ENCODE results near the gene CDH12. TPM values are rescaled to one million over a fixed set of nuclear protein-coding genes. Genes with fewer than 3 reads are reported as not detected.

CDH12 gene
- total and polyA plus RNA-seq, 10 of the 15 experiments (the other 5 are each of a cell fraction or from before 2014, with no cell fraction given) = 0.03 to 0.16 TPM; not detected in 8

DNA sequence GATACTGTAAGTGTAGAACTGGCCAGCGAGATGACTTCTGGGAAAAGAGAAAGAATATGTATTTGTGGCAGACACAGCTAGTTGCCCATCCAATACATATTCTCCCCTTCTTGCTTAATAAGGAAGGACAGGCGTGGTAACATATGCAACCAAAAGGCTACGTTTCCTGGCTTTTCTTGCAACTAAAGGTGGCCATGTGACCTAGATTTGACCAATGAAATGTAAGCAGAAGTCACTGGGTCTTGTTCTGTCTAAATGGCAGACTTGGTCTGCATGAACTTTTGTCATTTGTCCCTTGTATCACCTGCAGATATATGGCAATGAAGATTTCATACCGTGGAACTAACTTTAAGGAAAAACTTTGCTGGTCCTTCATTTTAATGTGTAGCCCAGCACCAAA, 183.8 kb downstream of the CDH12 start:
- SMC1A ChIA-PET (ENCODE audit: uncharacterized antibody, unreplicated experiment) = no interaction called here
- Histone ChIP-seq H3K27ac (ENCODE audit: control insufficient read depth, insufficient read depth) (no peak overlapping the region), H3K4me3 (no peak overlapping the region), H3K4me1 (ENCODE audit: control insufficient read depth, insufficient read depth, low read length) (no peaks in the 10 kb centered on the region), H4K20me1 (ENCODE audit: control insufficient read depth, insufficient read depth) (no peaks in the 10 kb centered on the region), H3K9ac (ENCODE audit: control insufficient read depth, insufficient read depth, low read length) (no peak overlapping the region), H2AFZ (ENCODE audit: control insufficient read depth, low read depth, low read length) (no peak overlapping the region), H3K79me2 (ENCODE audit: control insufficient read depth, insufficient read depth, low read length) (no peaks in the 10 kb centered on the region), H3K27me3 (replicated peaks in 1 of 2; ENCODE audit: control insufficient read depth in 2 of 2, insufficient read depth in 2 of 2, low read length in 1 of 2) (no peaks in the 10 kb centered on the region), H3K9me3 (replicated peaks; ENCODE audit: control insufficient read depth, insufficient read depth, low read length) (no peaks in the 10 kb centered on the region), H3K36me3 (ENCODE audit: control insufficient read depth in 2 of 2, insufficient read depth in 2 of 2, low read length in 1 of 2) (no peaks in the 10 kb centered on the region), H3K4me2 (ENCODE audit: control insufficient read depth, insufficient read depth) (no peak overlapping the region)
- WGBS (ENCODE audit: insufficient coverage, insufficient replicate concordance, low lambda C conversion rate, missing lambda C conversion rate) = 10% methylated on average over 4 of the region's 4 CpGs
- CTCF ChIA-PET = no interaction called here
- in situ Hi-C loops (cut with MboI) (no loop called here), intact Hi-C loops (cut with micrococcal nuclease; ENCODE audit: unreplicated experiment) (no loop called here)
- DNase-seq (ENCODE audit: low read depth, low spot score) (no peak), FAIRE-seq (no peak), ATAC-seq (peak; percentile 54)
- BruUV-seq (replicated peaks) = no TSS peak
- RAD21 ChIA-PET (ENCODE audit: unreplicated experiment) = no interaction called here
- POLR2A ChIA-PET = no interaction called here
- TF ChIP-seq FOXK2 (IDR thresholded peaks at IDR 0.05) = no peak
- TF ChIP-seq NFXL1 (IDR thresholded peaks at IDR 0.05; ENCODE audit: borderline replicate concordance) = no peak
- no peak for TF ChIP-seq STAT3 (IDR thresholded peaks at IDR 0.05; ENCODE audit: low read depth, low read length)
- TF ChIP-seq SIX5 (IDR thresholded peaks at IDR 0.05; ENCODE audit: low read depth, low read length, severe bottlenecking) = no peak
- no peak for TF ChIP-seq ZBED1 (IDR thresholded peaks at IDR 0.05; ENCODE audit: borderline replicate concordance)
- 0 out of 2 replicates have a peak, but pooled peaks have one; percentile 16 for TF ChIP-seq NFYB (IDR thresholded peaks at IDR 0.05; ENCODE audit: insufficient read depth, low read depth, low read length)
- no peak for TF ChIP-seq HCFC1 (IDR thresholded peaks at IDR 0.05; ENCODE audit: low read length)
- TF ChIP-seq, protein P1, sequence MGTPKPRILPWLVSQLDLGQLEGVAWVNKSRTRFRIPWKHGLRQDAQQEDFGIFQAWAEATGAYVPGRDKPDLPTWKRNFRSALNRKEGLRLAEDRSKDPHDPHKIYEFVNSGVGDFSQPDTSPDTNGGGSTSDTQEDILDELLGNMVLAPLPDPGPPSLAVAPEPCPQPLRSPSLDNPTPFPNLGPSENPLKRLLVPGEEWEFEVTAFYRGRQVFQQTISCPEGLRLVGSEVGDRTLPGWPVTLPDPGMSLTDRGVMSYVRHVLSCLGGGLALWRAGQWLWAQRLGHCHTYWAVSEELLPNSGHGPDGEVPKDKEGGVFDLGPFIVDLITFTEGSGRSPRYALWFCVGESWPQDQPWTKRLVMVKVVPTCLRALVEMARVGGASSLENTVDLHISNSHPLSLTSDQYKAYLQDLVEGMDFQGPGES (IDR thresholded peaks at IDR 0.05) = no peak

- DNase-seq (ENCODE audit: low read depth, low spot score) (no peak), FAIRE-seq (no peak), ATAC-seq (no peak)
- RAD21 ChIA-PET (ENCODE audit: unreplicated experiment) = no interaction called here
- no peaks in the 10 kb centered on the region for H4K20me1 ChIP-seq (ENCODE audit: control insufficient read depth, insufficient read depth)
- 68% methylated on average over 2 of the region's 2 CpGs for WGBS (ENCODE audit: insufficient coverage, insufficient replicate concordance, low lambda C conversion rate, missing lambda C conversion rate)
- in situ Hi-C loops (cut with MboI) = no loop called here
- H3K9ac ChIP-seq (ENCODE audit: control insufficient read depth, insufficient read depth, low read length) = no peak overlapping the region
- H3K79me2 ChIP-seq (ENCODE audit: control insufficient read depth, insufficient read depth, low read length) = no peaks in the 10 kb centered on the region
- no peak overlapping the region for H2AFZ ChIP-seq (ENCODE audit: control insufficient read depth, low read depth, low read length)
- CTCF ChIA-PET = no interaction called here
- no TSS peak for BruUV-seq (replicated peaks)
- POLR2A ChIA-PET = no interaction called here
- no peaks in the 10 kb centered on the region for H3K27me3 ChIP-seq (replicated peaks in 1 of 2; ENCODE audit: control insufficient read depth in 2 of 2, insufficient read depth in 2 of 2, low read length in 1 of 2)
- H3K4me3 ChIP-seq = no peak overlapping the region
- no peak overlapping the region for H3K27ac ChIP-seq (ENCODE audit: control insufficient read depth, insufficient read depth)
- H3K36me3 ChIP-seq (ENCODE audit: control insufficient read depth in 2 of 2, insufficient read depth in 2 of 2, low read length in 1 of 2) = no peaks in the 10 kb centered on the region
- intact Hi-C loops (cut with micrococcal nuclease; ENCODE audit: unreplicated experiment) = no loop called here
- SMC1A ChIA-PET (ENCODE audit: uncharacterized antibody, unreplicated experiment) = no interaction called here
- no peaks in the 10 kb centered on the region for H3K9me3 ChIP-seq (replicated peaks; ENCODE audit: control insufficient read depth, insufficient read depth, low read length)
- H3K4me1 ChIP-seq (ENCODE audit: control insufficient read depth, insufficient read depth, low read length) = no peaks in the 10 kb centered on the region
- no peak overlapping the region for H3K4me2 ChIP-seq (ENCODE audit: control insufficient read depth, insufficient read depth)
- TF ChIP-seq RAD51 (IDR thresholded peaks at IDR 0.05) = no peak
- TF ChIP-seq CHD1 (IDR thresholded peaks at IDR 0.05; ENCODE audit: low read depth, low read length) = no peak
- TF ChIP-seq IKZF1 (conservative IDR thresholded peaks at IDR 0.05) = no peak
- no peak for TF ChIP-seq ZNF592 (IDR thresholded peaks at IDR 0.05)
- no peak for TF ChIP-seq SREBF2 (IDR thresholded peaks at IDR 0.05; ENCODE audit: low read length)
- no peak for TF ChIP-seq ATF7 (IDR thresholded peaks at IDR 0.05; ENCODE audit: low read depth)
Observed at GRCh38 chr5:22665801-22666200, 187.3 kb downstream of the CDH12 start.

Measured in GM12878 (cell line).